HFF-Myc (cell line): ENCODE results near the gene PSMF1.
"Not testable (repeated sequence)": the region's sequence is repeated elsewhere in the genome, so short reads cannot be mapped to it uniquely, and the experiment has no call there.

Source experiments
- DNase-seq: peaks from one replicate; pipeline ENCODE4 v3.0.0-alpha.2; 2011; ENCODE audit warnings: low read depth; ENCODE audit errors: extremely low read depth
- H3K4me3 ChIP-seq: replicated peaks from 2 replicates; pipeline ENCODE4 v1.5.1; 2011; ENCODE audit warnings: low read depth, mild to moderate bottlenecking, control low read depth, low read length
- CTCF ChIP-seq: IDR thresholded peaks from 2 replicates; pipeline ENCODE4 v1.5.1; 2012; ENCODE audit warnings: mild to moderate bottlenecking, low read depth, low read length, control low read depth; ENCODE audit errors: missing control alignments

Gene PSMF1

DNA sequence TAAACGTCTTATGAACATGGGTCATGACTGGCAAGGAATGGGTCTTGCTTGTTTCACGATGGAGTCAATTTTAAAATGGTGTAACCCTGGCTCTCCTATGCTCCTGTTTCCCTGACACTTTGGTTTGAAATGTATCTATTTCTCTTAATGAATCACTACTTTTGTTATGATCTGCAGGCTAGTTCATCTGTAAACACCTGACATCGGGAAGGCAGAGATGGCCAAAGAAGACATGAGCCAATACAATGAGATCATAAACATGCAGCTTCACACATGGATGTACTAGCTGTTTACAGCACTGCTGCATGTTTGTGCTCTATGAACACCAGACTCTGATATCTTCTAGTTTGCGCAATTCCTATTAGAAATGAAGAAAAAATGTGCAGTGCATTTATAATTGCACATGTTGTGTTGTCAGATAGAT, 96.4 kb downstream of the PSMF1 start:
- no peak overlapping the region for H3K4me3 ChIP-seq
- no peak for DNase-seq
- no peak for TF ChIP-seq CTCF

GRCh38 chr20:1215386-1216170, 97.2 kb downstream of the PSMF1 start:
- no peak for DNase-seq
- no peak for TF ChIP-seq CTCF
- H3K4me3 ChIP-seq: no peak overlapping the region

- DNase-seq, H3K4me3 ChIP-seq: not testable (repeated sequence)
These were observed 98.4 kb downstream of the PSMF1 start for GRCh38 chr20:1216527-1217427.
